Stimulated activated naive CD8-positive, alpha-beta T cell treated with anti-CD3 and anti-CD28 coated beads, Interleukin-15, amount 100 ng/mL, for 72 hours (primary cell): ENCODE results near the gene NHERF1.

Source experiments
- ATAC-seq: fragments of 150-1000 bp; cut with Tn5 transposase; 2 replicates; pipeline ENCODE4 v1.10.0; 2021; ENCODE audit warnings: mild to moderate bottlenecking, moderate library complexity
- DNase-seq, 2 donors: peaks; one replicate each; pipeline ENCODE4 v3.0.0; 2021 to 2022
- H3K27ac Mint-ChIP-seq, 2 donors: one replicate each; pipeline ENCODE4 v1.8.0; 2022; ENCODE audit warnings: mild to moderate bottlenecking in 2 of 2, mixed read lengths in 2 of 2, moderate library complexity in 2 of 2
- H3K27me3 Mint-ChIP-seq: one replicate; pipeline ENCODE4 v1.8.0; 2022; ENCODE audit warnings: mixed read lengths
- H3K4me1 Mint-ChIP-seq: one replicate; pipeline ENCODE4 v1.8.0; 2022; ENCODE audit warnings: mild to moderate bottlenecking, mixed read lengths
- H3K4me3 Mint-ChIP-seq, 2 donors: one replicate each; pipeline ENCODE4 v1.8.0; 2022; ENCODE audit warnings: mild to moderate bottlenecking in 2 of 2, mixed read lengths in 2 of 2, moderate library complexity in 1 of 2
- H3K9me3 Mint-ChIP-seq, 2 donors: one replicate each; pipeline ENCODE4 v1.8.0; 2022; ENCODE audit warnings: mixed read lengths in 2 of 2

NHERF1 gene

DNA sequence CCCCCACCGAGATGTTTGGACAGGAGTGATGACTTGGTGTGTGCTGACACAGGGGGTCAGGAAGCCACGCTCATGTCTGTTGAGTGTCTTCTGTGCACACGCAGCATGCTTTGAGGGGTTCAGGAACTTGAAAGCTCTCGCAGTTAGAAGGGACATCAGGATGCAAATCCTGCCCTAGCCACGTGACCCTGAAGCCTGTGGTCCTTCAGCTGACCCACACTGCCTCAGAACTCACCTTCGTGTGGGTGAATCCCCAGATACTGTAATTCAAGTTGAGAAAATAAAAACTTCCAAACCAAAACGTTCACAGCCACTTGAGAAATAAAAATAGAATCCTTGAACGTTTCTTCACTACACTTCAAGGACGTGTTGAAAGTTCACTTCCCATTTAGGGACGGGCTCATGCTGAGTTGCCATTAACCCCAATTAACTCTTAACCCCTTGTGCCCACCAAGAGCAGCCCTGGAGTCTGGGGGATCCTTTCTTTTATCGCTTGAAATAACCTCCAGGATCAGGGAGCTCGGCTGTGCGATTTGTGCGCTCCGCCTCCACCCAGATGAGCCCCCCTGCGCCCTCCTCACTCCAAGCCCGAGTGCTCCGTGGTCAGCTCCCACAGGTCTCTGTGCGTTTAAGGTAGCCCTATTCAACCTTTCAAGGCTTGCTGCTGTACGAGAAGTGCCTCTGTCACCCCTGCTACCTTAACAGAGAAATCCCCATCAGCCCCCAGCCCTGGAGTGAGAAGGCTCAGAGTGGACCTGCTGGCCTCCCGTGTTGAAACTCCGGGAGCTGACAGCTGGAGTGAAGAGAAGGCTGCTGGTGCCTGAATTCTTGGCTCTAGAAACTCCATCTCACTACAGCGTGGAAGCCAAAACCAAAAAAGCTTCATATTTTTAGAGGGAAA, 63.9 kb downstream of the NHERF1 start:
- no peak for DNase-seq
- no peak overlapping the region for H3K4me3 Mint-ChIP-seq
- no peaks in the 10 kb centered on the region for H3K9me3 Mint-ChIP-seq
- H3K4me1 Mint-ChIP-seq, result no peaks in the 10 kb centered on the region
- H3K27ac Mint-ChIP-seq, result no peak overlapping the region
- no peak for ATAC-seq
- no peaks in the 10 kb centered on the region for H3K27me3 Mint-ChIP-seq

DNA sequence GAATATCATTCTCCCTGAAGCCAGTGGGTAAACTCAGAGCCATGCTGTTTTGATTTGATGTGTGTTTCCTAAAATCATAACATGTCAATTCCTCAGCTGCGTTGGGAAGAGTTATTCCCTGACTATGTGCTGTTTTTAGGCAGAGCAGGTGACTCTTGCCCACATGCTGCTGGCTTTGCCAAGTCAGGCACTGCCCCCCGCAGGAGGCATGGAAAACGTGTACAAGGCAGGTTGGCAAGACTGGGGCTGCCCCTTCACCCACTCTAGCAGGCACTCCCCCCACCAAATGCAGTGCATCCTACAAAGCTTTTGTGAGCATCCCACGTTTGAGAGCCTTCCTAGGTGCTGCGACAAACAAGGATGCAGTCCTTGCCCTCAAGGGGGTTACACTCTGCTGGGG, 66.0 kb downstream of the NHERF1 start:
- Mint-ChIP-seq H3K27ac (no peak overlapping the region), H3K27me3 (no peaks in the 10 kb centered on the region), H3K4me3 (no peak overlapping the region), H3K4me1 (no peaks in the 10 kb centered on the region), H3K9me3 (no peaks in the 10 kb centered on the region)
- no peak for DNase-seq
- ATAC-seq, result no peak

DNA sequence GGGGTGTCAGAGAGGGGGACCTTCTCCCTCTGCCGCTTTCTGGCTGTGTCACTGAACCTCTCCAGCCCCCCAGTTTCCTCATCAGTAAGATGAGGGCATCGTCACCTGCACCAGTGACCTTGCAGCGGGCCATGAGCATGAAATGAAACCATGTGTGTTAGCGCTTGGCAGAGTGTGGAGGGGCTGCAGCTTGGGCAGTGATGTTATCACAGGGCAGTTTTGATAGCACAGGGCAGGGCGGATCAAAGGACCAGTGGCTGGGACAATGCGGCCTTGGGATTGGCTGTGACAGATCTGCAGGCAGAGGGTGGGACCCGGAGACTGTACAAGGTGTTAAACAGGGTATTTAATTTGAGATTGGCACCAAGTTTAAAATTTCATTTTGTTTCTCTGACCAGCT, 66.6 kb downstream of the NHERF1 start:
- Mint-ChIP-seq H3K27me3 (no peaks in the 10 kb centered on the region), H3K4me1 (no peaks in the 10 kb centered on the region), H3K4me3 (no peak overlapping the region), H3K27ac (no peak overlapping the region), H3K9me3 (no peaks in the 10 kb centered on the region)
- ATAC-seq, result no peak
- DNase-seq, result no peak

DNA sequence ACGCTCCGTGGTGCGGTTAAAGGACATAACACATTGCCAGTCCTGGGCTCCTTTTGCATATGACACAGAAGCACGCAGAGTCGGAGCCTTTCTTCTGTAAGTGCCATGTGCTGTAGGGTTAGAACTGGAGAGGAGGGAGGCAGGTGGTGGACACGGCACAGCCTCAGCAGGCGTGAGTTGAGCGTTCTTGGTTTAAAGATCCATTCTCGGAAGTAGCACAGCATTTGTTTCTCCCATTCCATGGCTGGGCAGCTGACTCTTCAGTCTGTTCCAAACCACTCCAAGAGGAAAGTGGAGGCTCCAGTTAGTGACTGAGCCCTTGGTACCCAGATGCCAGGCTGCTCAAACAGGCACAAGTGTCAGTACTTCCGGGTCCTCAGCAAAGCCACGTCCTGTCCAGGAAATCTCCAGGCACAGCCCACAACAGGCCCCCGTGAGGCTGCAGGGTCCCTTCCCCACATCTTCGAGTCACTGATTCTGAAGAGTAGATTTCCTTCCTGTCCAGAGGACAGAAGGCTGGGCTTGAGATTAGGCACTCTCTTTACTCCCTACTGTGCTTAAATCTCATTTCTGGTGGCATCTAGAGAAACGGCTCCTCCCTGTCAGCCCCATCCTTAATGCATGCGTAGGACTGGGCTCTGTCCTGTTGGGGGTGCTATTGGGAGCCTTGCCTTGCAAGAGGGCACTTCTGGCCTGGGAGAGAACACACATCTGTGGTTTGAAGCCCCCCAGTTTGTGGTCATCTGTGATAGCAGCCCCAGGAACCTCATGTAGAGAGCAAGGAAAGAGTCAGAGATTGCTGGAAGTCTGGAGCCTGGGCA, 67.3 kb downstream of the NHERF1 start:
- Mint-ChIP-seq H3K27me3 (no peaks in the 10 kb centered on the region), H3K4me1 (no peaks in the 10 kb centered on the region), H3K9me3 (no peaks in the 10 kb centered on the region), H3K27ac (peak overlapping the region in 1 of 2 donors; percentile 87), H3K4me3 (no peak overlapping the region)
- DNase-seq, result no peak
- no peak for ATAC-seq

DNA sequence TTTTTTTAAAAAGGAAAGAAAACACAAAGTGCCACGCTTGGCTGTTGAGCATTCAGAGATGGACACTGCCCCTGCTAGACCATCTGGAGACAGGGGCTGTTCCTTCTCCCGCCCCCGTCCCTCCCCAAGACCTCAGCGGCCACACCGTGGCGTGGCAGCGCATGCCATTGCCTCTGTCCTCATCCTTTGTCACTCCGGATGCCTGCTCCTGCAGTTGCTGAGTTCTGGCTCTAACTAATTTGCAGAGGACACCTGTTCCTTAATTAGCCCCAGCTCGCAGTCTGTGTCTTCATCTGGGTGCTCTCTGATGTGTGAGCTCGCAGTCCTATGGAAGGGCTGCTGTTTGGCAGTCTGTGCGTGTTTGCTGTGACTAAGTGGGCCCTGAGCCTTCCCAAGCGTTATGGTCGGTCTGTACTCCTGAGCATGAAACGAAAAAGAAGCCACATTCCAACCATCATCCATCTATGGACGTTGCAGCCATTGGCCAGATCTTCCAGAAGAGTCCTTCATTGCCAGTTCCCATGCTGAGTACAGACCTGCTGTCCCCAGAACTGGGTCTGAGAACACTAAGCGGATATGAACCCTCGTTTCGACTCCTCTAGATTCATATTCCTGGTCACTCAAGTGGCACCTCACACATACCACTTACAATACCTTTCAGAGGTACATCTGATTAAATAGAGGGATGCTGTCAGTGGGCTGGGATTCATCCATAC, 68.6 kb downstream of the NHERF1 start:
- no peaks in the 10 kb centered on the region for H3K27me3 Mint-ChIP-seq
- no peak for ATAC-seq
- no peak overlapping the region for H3K4me3 Mint-ChIP-seq

DNA sequence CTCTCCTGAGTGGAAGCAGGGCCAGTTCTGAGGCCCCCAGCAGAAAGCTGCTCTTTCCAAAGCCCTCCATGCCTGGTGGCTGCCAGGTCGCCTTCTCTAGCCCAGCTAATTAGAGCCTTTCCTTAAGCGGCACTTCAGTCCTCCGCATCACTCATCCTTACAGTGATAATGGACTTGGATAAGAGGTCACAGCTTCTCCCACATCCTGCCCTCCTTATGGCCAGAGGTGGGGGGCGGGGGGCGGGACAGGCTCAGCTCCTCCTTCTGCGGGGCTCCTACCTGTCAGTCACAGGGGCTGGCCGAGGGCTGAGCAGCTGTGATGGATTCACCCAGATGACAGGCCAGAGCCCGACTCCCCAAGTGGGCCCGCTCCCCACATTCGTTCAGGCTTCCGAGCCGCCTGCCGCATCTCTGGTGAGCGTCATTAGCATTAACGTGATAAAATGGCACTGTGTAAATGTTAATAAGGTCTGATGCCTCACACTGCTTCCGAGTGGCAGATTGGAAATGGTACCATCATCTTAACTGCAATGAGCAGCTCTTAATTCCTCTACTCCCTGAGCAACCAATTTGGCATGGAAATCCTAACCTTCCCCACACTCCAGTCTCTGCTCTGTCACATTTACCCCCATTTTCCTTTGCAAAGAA, 70.0 kb downstream of the NHERF1 start:
- H3K27me3 Mint-ChIP-seq, result no peaks in the 10 kb centered on the region
- H3K9me3 Mint-ChIP-seq, result no peaks in the 10 kb centered on the region
- ATAC-seq, result no peak
- H3K4me1 Mint-ChIP-seq, result no peaks in the 10 kb centered on the region
- no peak overlapping the region for H3K27ac Mint-ChIP-seq
- no peak for DNase-seq
- no peak overlapping the region for H3K4me3 Mint-ChIP-seq

More for the DNA sequence above, 68.6 kb downstream of the NHERF1 start:
- no peaks in the 10 kb centered on the region for H3K4me1 Mint-ChIP-seq
- H3K9me3 Mint-ChIP-seq, result no peaks in the 10 kb centered on the region
- no peak overlapping the region for H3K27ac Mint-ChIP-seq
- DNase-seq, result no peak
